ENCODE measurements around the gene PXDC1. TPM values are rescaled to one million over a fixed set of nuclear protein-coding genes. Genes with fewer than 3 reads are reported as not detected.
"Not testable (repeated sequence)": the region's sequence is repeated elsewhere in the genome, so short reads cannot be mapped to it uniquely, and the experiment has no call there.

PXDC1 gene
- total RNA-seq, 1 donor from 2014 or later, result 103 TPM

DNA sequence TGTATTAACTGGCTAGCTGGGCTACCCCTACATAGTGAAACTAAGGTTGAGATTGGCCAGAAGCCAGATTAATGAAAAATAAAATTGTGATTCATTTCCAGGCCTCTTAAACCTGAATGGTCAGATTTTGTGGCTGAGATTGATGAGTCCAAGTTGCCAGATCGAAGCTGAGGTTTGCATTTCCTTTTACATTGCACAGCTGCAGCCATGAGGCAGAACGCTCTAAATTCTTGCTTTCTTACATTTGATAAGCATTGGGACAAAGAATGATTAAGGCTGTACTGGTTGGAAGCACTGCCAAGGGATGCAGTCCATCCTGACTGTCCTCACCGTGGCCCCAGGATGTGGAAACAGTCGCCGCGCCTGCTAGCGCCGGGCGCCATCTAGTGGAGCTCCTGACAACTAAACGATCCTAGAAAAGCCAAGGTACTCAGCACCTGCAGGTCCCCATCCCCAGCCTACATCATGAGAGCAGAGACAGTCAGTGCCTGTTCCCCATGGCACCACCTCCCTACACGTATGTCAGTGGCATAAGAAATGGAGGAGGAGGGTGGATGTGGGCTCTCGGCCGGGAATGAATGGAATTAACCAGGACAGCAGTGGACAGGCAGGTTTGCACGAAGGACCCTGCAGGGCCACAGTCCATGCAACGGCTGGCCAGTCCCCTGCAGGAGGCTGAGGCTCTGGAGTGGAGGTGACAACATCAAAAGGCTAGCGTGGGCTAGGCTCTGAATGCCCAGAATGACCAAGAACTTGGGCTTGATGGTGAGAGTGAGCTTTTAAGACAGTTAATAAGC lies 19.0 kb downstream of the PXDC1 start:
- peak; percentile 88 to 96 for DNase-seq (ENCODE audit: low read depth in 2 of 2)

DNA sequence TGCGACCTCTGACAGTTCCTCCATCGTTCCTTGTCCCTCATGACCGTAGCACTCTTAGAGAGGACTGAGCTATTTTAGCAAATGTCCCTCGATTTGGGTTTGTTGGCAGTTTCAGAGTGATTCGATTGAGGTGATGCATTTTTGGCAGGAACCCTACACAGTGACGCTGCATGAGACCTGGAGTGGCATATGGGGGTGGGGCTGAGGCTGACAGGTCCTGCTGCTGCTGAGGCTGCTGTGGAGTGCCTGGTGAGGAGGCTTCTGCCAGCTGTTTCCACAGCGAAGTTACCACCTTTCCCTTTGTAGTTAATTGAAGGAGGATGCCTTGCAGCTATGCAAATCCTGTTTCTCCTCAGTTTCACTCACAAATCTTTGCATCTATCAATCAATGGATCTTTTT lies 19.8 kb downstream of the PXDC1 start:
- peak in 1 of 2 donors; percentile 46 for DNase-seq (ENCODE audit: low read depth in 2 of 2)

DNA sequence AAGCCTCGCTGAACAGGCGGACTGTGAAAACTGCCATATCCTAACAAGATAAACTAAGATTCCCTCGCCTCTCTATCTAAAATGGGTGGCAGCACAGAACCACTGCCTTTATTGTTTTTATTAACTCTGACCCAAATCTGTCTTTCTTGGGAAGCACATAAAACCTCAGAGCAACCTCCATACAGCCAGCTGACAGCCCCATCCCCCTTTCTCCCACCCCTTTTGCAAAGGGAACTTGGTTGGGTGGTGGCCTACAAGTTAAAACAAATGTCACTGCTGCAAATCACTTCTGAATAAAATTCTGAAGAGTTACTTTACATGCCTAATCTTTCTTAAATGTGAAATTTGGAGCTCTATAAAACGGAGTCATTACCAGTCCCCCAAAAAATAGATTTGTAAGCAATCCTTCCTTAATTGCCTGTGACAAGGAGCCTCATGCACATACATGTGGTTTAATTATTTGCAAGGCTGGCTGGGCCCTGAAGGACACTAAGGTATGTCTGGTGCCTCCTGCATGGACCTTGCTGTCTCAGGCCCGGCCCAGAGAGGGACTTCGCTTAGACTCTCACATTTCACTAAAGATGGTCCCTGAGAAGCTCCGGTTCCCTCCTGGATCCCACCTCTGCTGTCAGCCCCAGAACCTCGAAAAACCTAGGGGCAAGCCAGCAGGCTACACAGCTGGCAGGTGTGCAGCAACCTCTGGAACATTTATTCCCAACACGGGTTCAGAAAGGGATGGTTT lies 21.7 kb downstream of the PXDC1 start:
- peak in 1 of 2 donors; percentile 39 for DNase-seq (ENCODE audit: low read depth in 2 of 2)

DNA sequence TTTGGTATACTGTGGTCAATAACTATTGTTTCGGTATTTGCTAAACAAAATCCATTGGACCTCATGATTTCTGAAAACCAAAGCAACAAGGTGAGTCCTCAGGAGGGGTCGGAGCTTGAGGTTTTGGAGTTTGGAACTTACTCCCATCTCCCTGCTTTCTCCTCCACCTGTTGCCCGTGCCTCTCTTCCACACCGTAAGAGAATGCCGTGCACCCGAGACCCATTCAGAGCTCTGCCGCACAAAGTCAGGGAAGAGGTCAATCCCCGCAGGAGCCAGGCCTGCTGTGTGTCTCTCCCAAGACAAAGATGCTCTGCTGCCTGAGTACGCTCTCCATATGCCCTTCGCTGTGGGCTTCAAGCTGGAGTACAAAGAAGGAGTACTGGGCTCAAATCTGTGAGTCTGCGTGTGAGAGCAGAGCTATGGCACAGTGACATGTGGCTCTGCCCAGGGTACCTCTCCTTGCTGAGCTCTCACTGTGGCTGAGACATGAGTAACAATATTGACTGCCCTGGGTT lies 23.9 kb downstream of the PXDC1 start:
- peak in 1 of 2 donors; percentile 39 for DNase-seq (ENCODE audit: low read depth in 2 of 2)

DNA sequence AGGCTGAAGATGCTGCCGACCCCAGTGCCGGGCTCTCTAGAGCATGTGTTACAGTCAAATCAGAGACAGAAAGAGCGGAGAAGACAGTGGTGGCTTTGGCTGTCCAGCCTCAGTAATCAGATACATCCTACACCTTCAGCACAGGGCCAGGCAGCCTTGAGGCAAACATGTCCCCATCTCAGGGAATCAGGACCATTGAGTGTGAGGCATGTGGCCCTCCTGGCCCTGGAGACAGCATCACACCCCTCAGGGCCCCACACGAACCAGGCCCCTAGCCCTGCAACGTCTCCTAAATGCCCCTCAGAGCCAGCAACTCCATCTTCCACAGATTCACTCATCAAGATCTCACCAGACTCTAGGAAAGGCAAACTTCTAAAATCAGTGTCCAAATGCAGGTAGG lies 24.5 kb downstream of the PXDC1 start:
- no peak for DNase-seq (ENCODE audit: low read depth in 2 of 2)

DNA sequence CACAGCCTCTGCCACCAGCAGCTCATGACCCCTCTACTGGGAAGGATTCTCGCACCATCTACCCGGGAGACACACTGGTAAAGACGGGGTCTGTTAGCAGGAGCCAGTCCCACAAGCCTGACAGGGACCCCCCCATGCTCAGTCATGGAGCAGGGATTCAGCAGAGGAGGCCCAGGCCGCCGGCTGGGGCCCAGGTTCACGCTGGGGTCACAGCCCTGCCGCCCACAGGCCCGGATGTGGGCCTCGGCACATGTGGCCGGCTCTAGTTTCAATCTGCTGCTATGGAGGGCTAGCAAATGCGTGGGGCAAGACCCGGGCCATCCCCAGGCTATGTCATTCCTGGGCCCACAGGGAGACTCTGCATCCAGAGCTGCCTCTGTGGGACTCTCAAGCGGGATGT lies 25.1 kb downstream of the PXDC1 start:
- no peak for DNase-seq (ENCODE audit: low read depth in 2 of 2)

DNA sequence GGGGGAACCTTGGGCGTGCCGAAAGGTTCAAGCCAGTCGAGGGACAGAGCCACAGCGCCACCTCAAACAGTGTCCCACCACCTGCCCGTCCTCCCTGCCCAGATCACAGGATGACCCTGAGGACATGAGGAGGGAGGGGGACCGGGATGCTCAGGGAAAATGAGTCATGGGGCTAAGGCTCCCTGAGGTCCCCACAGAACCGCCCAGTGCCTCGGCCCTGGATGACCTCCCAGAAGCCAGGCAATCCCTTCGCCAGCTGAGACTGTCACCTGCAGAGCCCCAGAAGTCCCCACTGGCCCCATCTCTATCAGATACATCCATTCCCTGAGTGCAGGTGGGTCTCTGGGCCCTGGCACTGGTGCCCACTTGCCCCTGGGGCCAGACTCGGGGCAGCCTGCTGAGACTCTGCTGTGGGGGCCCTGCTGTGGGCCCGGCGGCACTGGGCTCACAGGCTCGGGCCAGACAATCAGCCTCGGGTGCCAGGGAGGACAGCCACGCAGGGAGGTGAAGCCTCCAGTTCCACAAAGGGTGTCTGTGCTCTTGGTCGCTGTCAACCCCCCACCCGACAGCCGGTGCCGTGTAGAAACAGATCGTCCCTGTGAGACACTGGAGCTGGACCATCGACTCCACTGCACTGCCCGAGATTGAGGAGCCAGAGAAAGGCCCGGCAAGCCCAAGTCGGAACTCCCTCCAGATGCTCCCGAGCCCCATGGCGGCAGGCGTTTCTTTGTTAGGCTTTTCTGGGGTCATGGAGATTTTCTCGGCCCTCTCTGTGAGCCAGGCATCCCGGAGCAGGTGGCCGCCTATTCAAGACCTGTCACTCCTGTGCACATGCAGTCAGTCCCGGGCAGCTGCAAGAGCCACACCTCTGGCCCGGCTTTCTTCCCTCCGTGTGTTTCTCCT lies 26.1 kb downstream of the PXDC1 start:
- peak in 1 of 2 donors; percentile 13 for DNase-seq (ENCODE audit: low read depth in 2 of 2)

DNA sequence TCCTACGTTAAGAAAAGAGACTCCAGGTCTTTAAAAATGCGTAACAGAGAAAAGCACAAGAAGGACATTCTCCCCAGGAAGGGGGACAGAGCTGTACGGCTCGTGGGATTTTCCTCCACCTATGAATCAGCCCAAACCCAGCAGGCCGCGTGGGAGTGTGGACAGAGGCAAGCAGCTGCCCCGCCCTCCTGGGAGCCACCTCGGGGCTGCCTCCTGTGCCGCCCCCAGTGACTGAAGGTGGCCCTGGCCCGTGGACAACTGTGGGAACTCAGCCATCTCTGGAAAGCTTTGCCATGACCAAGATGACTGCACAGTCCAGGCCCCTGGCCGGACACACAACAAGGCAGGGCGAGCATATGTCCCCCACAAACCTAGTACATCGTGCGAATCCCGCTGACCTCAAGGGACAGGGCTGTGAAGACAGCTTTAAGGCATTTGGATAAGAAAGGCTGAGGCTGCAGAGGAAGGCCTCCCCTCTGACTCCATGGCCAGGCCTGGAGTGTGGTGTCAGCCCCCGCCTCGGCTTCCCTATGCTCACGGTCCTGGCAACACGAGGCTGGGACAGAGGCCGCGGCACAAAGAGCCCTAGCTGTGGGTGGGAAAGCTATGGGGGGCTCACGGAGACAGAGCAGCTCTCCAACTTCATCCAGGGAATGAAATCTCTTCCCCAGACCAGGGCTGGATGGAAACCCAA lies 26.9 kb downstream of the PXDC1 start:
- DNase-seq (ENCODE audit: low read depth in 2 of 2), result peak in 1 of 2 donors; percentile 29

DNA sequence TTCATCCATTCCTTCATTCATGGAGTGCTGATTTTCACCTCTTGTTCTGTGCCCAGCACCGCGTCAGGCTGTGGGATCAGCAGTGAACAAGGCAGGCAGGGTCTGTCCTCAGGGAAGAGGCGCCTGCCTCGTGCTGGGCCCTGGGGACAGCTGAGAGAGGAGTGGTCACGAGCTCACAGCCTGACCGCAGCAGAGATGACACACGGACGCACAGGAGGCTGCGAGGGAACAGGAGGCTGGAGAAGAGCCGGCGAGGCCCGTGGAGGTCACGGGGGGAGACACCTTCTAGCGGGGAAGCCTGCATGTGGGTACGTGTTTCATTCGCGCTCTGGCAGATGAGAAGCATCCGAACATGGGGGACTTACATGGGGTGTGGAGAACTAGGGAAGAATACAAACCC lies 27.5 kb downstream of the PXDC1 start:
- DNase-seq (ENCODE audit: low read depth in 2 of 2), result peak in 1 of 2 donors; percentile 23

DNA sequence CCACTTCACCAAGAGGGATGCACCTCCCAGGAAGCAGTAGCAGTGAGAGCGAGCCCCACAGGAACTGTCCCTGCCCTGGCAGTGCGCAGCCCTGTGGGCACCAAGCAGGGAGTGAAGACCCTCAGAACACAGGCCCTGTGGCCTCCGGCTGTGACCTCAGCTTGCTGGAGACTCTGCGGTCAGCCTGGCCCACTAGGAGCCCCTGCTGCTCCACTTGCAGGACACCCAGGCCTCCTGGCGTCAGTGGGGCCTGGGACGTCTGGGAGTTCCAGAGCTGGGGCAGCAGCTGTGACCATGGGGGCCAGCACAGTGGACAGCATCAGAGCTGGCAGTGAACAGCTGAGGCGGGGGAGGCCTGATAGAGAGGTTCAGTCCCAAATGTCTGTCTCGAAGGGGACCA lies 28.3 kb downstream of the PXDC1 start:
- peak in 1 of 2 donors; percentile 15 for DNase-seq (ENCODE audit: low read depth in 2 of 2)

DNA sequence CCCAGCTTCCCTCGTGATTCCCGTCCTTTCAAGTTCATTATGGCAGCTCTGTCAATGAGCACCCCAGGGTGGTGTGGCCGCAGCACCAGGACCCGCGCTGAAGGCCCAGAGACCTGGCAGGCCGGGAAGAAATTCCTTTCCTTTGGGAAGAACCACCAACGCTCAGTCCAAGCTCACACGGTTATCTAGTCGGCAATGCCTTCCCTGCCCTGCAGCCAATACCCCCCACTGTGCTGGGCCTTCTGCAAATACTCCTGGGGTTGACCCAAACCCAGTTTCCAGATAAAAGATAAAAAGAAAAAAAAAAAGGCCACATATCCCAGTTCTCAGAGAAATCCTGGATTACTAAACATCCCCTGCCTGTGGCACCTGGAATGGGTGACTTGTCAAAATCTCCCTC lies 28.7 kb downstream of the PXDC1 start:
- peak in 1 of 2 donors; percentile 23 for DNase-seq (ENCODE audit: low read depth in 2 of 2)

DNA sequence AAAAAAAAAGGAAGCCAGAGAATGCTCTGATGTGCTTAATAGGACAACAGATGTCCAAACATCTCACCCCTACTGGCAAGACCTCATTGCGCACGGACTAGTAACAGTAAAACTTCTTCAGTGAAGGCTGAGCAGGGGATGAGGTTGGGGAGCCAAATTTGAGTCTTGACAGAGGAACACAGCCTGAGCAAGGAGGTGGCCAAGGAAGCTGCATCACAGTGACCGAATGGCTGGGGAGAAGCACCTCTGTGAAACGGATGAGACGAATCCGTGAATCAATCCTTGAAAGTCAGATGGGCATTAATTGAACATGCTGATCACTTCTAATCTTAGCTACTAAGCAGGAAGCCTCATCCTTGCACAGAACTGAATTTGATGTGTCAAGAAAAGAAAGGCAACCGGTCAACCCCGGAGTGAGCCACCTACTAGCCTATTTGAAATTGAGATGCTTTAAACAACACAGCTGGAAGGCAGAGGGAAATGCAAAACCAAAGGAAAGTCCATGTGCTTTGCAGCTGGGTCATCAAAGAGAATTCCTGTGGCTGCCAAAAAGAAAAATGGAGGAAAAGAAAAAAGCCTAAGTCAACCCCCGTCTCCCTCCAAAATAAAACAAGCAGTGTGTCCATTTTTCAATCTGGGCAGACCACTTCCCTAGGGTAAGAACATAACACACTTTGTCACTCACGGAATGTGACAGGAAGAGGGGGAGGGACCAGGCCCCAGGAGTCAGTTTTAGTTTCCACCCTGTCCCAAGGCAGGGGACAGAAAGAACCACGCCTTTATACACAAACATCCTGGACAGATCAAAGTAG lies 29.5 kb downstream of the PXDC1 start:
- peak in 1 of 2 donors; percentile 49 for DNase-seq (ENCODE audit: low read depth in 2 of 2)

DNA sequence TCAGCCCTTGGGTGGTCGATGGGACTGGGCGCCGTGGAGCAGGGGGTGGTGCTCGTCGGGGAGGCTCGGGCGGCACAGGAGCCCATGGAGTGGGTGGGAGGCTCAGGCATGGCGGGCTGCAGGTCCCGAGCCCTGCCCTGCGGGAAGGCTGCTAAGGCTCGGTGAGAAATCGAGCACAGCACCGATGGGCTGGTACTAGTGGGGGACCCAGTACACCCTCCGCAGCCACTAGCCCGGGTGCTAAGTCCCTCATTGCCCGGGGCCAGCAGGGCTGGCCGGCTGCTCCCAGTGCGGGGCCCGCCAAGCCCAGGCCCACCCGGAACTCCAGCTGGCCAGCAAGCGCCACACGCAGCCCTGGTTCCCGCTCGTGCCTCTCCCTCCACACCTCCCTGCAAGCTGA lies 30.7 kb downstream of the PXDC1 start:
- DNase-seq (ENCODE audit: low read depth in 2 of 2), result not testable (repeated sequence)

DNA sequence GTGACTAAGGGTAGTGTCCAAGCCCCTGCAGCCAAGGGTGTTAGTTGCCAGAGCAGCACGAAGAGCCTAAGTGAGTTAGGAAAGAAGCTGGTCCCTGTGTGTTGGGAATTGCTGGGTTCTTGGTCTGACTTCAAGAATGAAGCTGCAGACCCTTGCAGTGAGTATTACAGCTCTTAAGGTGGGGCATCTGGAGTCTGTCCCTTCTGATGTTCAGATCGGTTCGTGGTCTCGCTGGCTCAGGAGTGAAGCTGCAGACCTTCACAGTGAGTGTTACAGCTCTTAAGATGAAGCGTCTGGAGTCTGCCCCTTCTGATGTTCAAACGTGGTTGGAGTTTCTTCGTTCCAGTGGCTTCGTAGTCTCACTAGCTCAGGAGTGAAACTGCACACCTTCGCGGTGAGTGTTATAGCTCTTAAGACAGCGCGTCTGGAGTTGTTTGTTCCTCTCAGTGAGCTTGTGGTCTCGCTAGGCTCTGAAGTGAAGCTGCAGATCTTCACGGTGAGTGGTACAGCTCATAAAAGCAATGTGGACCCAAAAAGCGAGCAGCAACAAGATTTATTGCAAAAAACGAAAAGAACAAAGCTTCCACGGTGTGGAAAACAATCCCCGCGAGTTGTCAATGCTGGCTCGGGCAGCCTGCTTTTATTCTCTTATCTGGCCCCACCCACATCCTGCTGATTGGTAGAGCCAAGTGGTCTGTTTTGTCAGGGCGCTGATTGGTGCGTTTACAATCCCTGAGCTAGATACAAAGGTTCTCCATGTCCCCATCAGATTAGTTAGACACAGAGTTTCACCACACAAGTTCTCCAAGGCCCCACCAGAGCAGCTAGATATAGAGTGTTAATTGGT lies 31.8 kb downstream of the PXDC1 start:
- DNase-seq (ENCODE audit: low read depth in 2 of 2), result no peak

DNA sequence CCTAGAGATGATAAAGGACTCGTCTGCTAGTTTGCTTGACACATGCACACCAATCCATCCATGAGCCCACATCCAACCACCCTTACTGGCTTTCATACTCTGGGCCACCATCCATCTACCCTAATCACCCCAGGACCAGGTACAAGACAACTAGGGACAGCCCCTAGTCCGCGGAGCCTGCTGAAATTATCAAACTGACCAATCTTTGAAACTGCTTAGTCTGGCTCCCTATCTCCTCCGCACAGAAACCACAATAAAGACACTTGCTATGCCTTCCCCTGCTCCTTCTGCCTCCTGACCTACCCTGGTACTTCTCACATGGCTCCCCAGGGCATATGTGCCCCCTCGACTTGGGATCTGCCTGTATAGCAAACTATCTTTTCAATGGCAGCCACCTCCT lies 33.1 kb downstream of the PXDC1 start:
- DNase-seq (ENCODE audit: low read depth in 2 of 2), result no peak

DNA sequence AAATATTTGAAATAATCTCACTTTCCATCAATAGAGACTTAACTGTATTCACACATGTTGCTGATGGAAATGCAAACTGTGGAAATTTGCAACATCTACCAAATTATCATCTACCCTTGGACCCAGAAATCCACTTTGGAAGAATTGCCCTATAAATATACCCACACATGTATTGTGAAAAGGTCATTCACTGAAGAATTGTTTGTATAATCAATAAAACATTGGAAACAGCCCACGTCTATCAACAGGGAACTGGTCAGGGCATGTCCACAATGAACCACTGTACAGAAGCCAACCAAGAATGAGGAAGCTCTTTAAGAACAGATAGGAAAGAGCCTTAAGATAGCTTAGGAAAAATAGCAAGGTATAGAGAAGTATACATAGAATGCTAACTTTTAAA lies 36.2 kb downstream of the PXDC1 start:
- no peak for DNase-seq (ENCODE audit: low read depth in 2 of 2)

DNA sequence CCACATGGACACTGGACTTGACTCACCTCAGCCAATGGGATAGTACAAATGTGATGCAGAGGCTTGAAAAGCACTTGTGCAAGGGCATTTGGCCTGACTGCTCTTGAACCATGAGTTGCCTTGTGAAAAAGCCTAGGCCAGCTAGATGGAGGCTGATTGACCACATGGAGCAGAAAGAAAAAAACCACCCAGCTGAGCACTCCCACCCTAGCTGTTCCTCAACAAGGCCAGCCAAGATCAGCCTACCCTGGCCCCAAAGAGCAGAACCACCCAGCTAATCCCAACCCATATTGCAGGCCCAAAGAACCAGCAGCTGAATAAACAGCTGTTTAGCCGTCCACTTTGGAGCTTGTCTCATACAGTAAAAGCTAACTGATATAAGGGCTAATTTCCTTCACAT lies 36.7 kb downstream of the PXDC1 start:
- DNase-seq (ENCODE audit: low read depth in 2 of 2), result no peak

DNA sequence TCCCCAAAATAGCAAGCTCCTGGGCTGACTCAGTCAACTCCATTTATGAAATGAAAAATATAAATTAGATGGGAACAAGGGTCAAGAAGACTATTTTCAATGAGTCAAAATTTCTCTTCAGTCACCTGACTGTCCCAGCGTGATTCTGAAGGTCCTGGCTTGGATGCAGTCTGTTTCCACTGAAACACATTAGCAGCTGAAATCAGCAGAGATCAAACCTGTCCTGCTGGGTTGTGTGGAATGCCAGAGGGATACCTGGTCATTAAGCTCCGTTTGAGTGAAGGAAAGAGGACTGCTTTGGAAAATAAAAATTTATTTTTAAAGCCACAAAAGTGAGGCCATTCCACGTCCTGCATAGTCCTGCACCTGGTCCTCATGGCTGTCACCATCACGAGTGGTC lies 37.4 kb downstream of the PXDC1 start:
- no peak for DNase-seq (ENCODE audit: low read depth in 2 of 2)

All from lung microvascular endothelial cell (primary cell).